ENCODE results near the gene DMAC2. TPM values are rescaled to one million over a fixed set of nuclear protein-coding genes. Genes with fewer than 3 reads are reported as not detected.
"Not testable (repeated sequence)": the region's sequence is repeated elsewhere in the genome, so short reads cannot be mapped to it uniquely, and the experiment has no call there.

Gene DMAC2
- polyA plus RNA-seq, 3 donors: 50.5 to 73.2 (median 59.1) TPM

DNA sequence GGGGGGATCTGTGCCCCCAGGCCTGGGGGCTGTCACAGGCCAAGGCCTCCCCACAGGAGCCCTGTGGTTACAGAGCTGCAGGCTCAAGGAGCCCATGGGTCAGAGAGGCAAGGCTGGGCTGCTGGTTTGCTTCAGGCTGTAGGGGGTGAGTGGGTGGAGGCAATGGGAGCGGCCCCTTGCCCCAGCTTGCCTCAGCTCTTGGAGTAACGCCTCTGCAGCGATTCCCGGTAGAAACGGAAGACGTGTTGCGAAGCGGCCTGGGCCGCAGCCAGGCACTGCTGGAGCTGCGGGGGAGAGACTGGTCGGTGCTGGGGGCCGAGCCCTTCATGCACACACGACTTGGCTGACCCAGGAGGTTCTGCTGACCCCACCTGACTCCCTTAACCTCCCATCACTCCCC, 53.3 kb downstream of the DMAC2 start:
- DNase-seq (ENCODE audit: extremely low read depth in 1 of 11, low read depth in 9 of 11, low spot score in 4 of 11): no peak

DNA sequence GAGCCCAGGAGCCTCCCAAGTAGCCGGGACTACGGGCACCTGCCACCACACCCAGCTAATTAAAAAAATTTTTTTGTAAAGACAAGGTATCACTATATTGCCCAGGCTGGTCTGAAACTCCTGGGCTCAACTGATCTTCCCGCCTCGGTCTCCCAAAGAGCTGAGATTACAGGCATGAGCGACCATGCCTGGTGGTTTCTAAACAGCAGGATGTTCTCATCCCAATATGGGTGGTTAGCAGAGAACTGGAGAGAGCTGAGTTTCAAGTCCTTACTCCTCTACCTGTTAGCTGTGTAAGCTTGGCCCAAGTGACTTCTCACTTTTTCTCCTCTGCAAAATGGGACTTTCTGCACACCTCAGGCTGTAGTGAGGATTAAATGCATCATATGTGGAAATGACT, 55.4 kb downstream of the DMAC2 start:
- no peak for DNase-seq (ENCODE audit: extremely low read depth in 1 of 11, low read depth in 9 of 11, low spot score in 4 of 11)

DNA sequence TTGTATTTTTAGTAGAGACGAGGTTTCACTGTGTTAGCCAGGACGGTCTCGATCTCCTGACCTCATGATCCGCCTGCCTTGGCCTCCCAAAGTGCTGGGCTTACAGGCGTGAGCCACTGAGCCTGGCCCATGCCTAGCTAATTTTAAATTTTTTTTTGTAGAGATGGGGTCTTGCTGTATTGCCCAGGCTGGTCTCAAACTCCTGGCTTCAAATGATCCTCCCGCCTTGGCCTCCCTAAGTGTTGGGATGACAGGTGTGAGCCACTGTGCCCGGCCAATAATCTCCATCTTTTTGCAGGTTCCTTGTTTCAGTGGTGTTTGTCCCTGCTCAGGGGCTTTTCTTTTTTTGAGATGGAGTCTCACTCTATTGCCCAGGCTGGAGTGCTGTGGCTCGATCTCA, 58.2 kb downstream of the DMAC2 start:
- not testable (repeated sequence) for DNase-seq (ENCODE audit: extremely low read depth in 1 of 11, low read depth in 9 of 11, low spot score in 4 of 11)

Other genes starting within 250 kb of the DMAC2 start
- under 1 TPM; 0.25 to 0.86 (median 0.82) TPM for gene CYP2S1, start 246.7 kb downstream of the DMAC2 start, polyA plus RNA-seq (ENCODE audit: insufficient read length in 3 of 3)
- 10 to 100 TPM; 31.6 to 37.6 (median 34.5) TPM for gene AXL, start 220.7 kb downstream of the DMAC2 start, polyA plus RNA-seq (ENCODE audit: insufficient read length in 3 of 3)
- gene HNRNPUL1, start 175.5 kb downstream of the DMAC2 start, polyA plus RNA-seq (ENCODE audit: insufficient read length in 3 of 3): 100 to 1,000 TPM; 200 to 215 (median 202) TPM
- gene CCDC97, start 129.7 kb downstream of the DMAC2 start, polyA plus RNA-seq (ENCODE audit: insufficient read length in 3 of 3): 10 to 100 TPM; 30.9 to 37.8 (median 32.5) TPM
- 10 to 100 TPM; 24.4 to 35.0 (median 32.8) TPM for gene TGFB1, start 86.0 kb downstream of the DMAC2 start, polyA plus RNA-seq (ENCODE audit: insufficient read length in 3 of 3)
- gene B9D2, start 75.8 kb downstream of the DMAC2 start, polyA plus RNA-seq (ENCODE audit: insufficient read length in 3 of 3): 10 to 100 TPM in 1 of 3 donors, 1 to 10 TPM in 2; 5.8 to 10.4 (median 9.4) TPM
- gene TMEM91, start 63.4 kb downstream of the DMAC2 start, polyA plus RNA-seq (ENCODE audit: insufficient read length in 3 of 3): 10 to 100 TPM; 13.2 to 27.3 (median 13.6) TPM
- 10 to 100 TPM; 16.8 to 20.1 (median 17.4) TPM for gene EXOSC5, start 42.6 kb downstream of the DMAC2 start, polyA plus RNA-seq (ENCODE audit: insufficient read length in 3 of 3)
- 10 to 100 TPM; 28.6 to 45.9 (median 43.9) TPM for gene BCKDHA, start 42.1 kb downstream of the DMAC2 start, polyA plus RNA-seq (ENCODE audit: insufficient read length in 3 of 3)
- 1 to 10 TPM; 2.1 to 3.9 (median 3.3) TPM for gene B3GNT8, start 12.5 kb downstream of the DMAC2 start, polyA plus RNA-seq (ENCODE audit: insufficient read length in 3 of 3)
- gene ERICH4, start 3.2 kb upstream of the DMAC2 start, polyA plus RNA-seq (ENCODE audit: insufficient read length in 3 of 3): 1 to 10 TPM; 4.2 to 7.2 (median 6.2) TPM
- 1 to 10 TPM; 1.3 to 1.8 (median 1.4) TPM for gene CEACAM21, start 136.3 kb upstream of the DMAC2 start, polyA plus RNA-seq (ENCODE audit: insufficient read length in 3 of 3)
- gene CEACAM4, start 187.2 kb upstream of the DMAC2 start, polyA plus RNA-seq (ENCODE audit: insufficient read length in 3 of 3): under 1 TPM in 1 of 3 donors, not detected in 2; 0.12 TPM
- not detected for gene CEACAM7, start 248.4 kb upstream of the DMAC2 start, polyA plus RNA-seq (ENCODE audit: insufficient read length in 3 of 3)